ENCODE data around the gene MACROD2. TPM values are rescaled to one million over a fixed set of nuclear protein-coding genes. Genes with fewer than 3 reads are reported as not detected.

Gene MACROD2
- total and polyA plus RNA-seq, 2 of the 4 experiments (the other 2 are of a cell fraction), result not detected

- no peak overlapping the region for H3K4me3 ChIP-seq (ENCODE audit: insufficient read depth, low read depth, low read length)
- ATAC-seq (ENCODE audit: low read depth) (no peak), DNase-seq (no peak)
- no peak overlapping the region for H3K4ac ChIP-seq (ENCODE audit: low read depth, low read length)
- no peak overlapping the region for H2BK20ac ChIP-seq (ENCODE audit: low read depth, low read length)
- no peak overlapping the region for H3K27ac ChIP-seq (ENCODE audit: insufficient read depth, low read length)
- no peaks in the 10 kb centered on the region for H3K9me1 ChIP-seq (ENCODE audit: insufficient read depth, low read length)
- no TSS peak for BruUV-seq (replicated peaks)
- no peak overlapping the region for H4K91ac ChIP-seq (ENCODE audit: insufficient read depth, low read depth, low read length)
- no peaks in the 10 kb centered on the region for H3K36me3 ChIP-seq (ENCODE audit: control insufficient read depth, insufficient read depth, low read length)
- ChIA-PET POLR2A (ENCODE audit: unreplicated experiment) (no interaction called here), CTCF (no interaction called here)
- no peak overlapping the region for H3K23ac ChIP-seq (ENCODE audit: low read depth, low read length)
- no peak overlapping the region for H3K56ac ChIP-seq (ENCODE audit: extremely low read depth, insufficient read depth, low read length)
- H2BK5ac ChIP-seq (ENCODE audit: low read depth, low read length, poor library complexity, severe bottlenecking), result no peak overlapping the region
- H4K5ac ChIP-seq (ENCODE audit: low read depth, low read length), result no peak overlapping the region
- H3K27me3 ChIP-seq (ENCODE audit: control insufficient read depth, insufficient read depth, low read length), result no peaks in the 10 kb centered on the region
- no peak for TF ChIP-seq POLR2A (IDR thresholded peaks at IDR 0.05; ENCODE audit: low read depth, low read length)
- TF ChIP-seq MXI1 (IDR thresholded peaks at IDR 0.05; ENCODE audit: borderline replicate concordance, low read depth, low read length), result no peak
- no peak for TF ChIP-seq CEBPB (IDR thresholded peaks at IDR 0.05; ENCODE audit: low read depth, low read length)
- TF ChIP-seq BHLHE40 (IDR thresholded peaks at IDR 0.05; ENCODE audit: low read depth, low read length), result no peak
- TF ChIP-seq MAFK (IDR thresholded peaks at IDR 0.05; ENCODE audit: low read depth, low read length), result no peak
- no peak for TF ChIP-seq NFE2L2 (IDR thresholded peaks at IDR 0.05; ENCODE audit: low read depth, low read length)
- TF ChIP-seq RFX5 (IDR thresholded peaks at IDR 0.05; ENCODE audit: low read depth, low read length), result no peak
- no peak for TF ChIP-seq RCOR1 (IDR thresholded peaks at IDR 0.05; ENCODE audit: insufficient replicate concordance, low read length)
- no peak for TF ChIP-seq CHD1 (IDR thresholded peaks at IDR 0.05; ENCODE audit: low read depth, low read length)
- TF ChIP-seq FOS (IDR thresholded peaks at IDR 0.05; ENCODE audit: low read depth, low read length), result no peak
- TF ChIP-seq ELK1 (IDR thresholded peaks at IDR 0.05; ENCODE audit: borderline replicate concordance, low read depth, low read length), result no peak
- TF ChIP-seq MAZ (IDR thresholded peaks at IDR 0.05; ENCODE audit: borderline replicate concordance, low read depth, low read length), result no peak
- no peak for TF ChIP-seq RAD21 (IDR thresholded peaks at IDR 0.05; ENCODE audit: low read length)
- TF ChIP-seq SMC3 (IDR thresholded peaks at IDR 0.05; ENCODE audit: low read depth, low read length), result no peak
- TF ChIP-seq CTCF (conservative IDR thresholded peaks at IDR 0.05; ENCODE audit: low read depth, low read length), result no peak
- TF ChIP-seq USF2 (IDR thresholded peaks at IDR 0.05; ENCODE audit: low read depth, low read length), result no peak
- no peak overlapping the region for H2AK5ac ChIP-seq (ENCODE audit: low read depth, low read length)
- H2AFZ ChIP-seq (replicated peaks; ENCODE audit: low read length, poor library complexity), result no peak overlapping the region
- no peak overlapping the region for H3K4me2 ChIP-seq (ENCODE audit: low read depth, low read length)
- H2BK15ac ChIP-seq (ENCODE audit: low read depth, low read length), result no peak overlapping the region
- no peak overlapping the region for H4K8ac ChIP-seq (ENCODE audit: low read depth in 2 of 2, low read length in 2 of 2)
- in situ Hi-C loops (cut with MboI; ENCODE audit: low sequenced_read_pairs) (no loop called here), dilution Hi-C loops (cut with HindIII; ENCODE audit: low sequenced_read_pairs, unreplicated experiment) (no loop called here), intact Hi-C loops (cut with micrococcal nuclease) (no loop called here)
- no peaks in the 10 kb centered on the region for H4K20me1 ChIP-seq (ENCODE audit: insufficient read depth, low read length)
- no peaks in the 10 kb centered on the region for H3K4me1 ChIP-seq (ENCODE audit: control insufficient read depth, insufficient read depth, low read length)
- H3K79me1 ChIP-seq (ENCODE audit: low read depth in 1 of 2, low read length in 2 of 2), result no peaks in the 10 kb centered on the region
- H3K14ac ChIP-seq (replicated peaks; ENCODE audit: low read depth, low read length), result no peak overlapping the region
- no peak overlapping the region for H3K18ac ChIP-seq (ENCODE audit: low read depth, low read length)
- no peak overlapping the region for H3K9ac ChIP-seq (ENCODE audit: low read depth, low read length)
- peaks cover 9% of the 10 kb centered on the region for H3K9me3 ChIP-seq (ENCODE audit: control insufficient read depth, insufficient read depth, low read length)
- no peak overlapping the region for H2BK120ac ChIP-seq (ENCODE audit: low read depth, low read length)
- no CpG with 5 or more reads among the region's 3 CpGs for WGBS, 2 experiments (ENCODE audit: extremely low coverage in 2 of 2, insufficient read length in 1 of 2)
- H2AK9ac ChIP-seq (replicated peaks; ENCODE audit: low read depth, low read length, poor library complexity), result no peak overlapping the region
Measured at GRCh38 chr20:16057651-16058050, 2062.3 kb downstream of the MACROD2 start.

Measured in IMR-90 (cell line).